Loucy (cell line): ENCODE measurements around the gene FLOT2.

Experiments
- CTCF ChIP-seq: fragments of 200-600 bp; sonication (generic); conservative IDR thresholded peaks from 2 replicates; pipeline ENCODE4 v1.5.1; 2014; ENCODE audit warnings: mild to moderate bottlenecking, antibody characterized with exemption, low read length
- EZH2phosphoT487 ChIP-seq: fragments of 200-600 bp; IDR thresholded peaks from 2 replicates; pipeline ENCODE4 v1.6.1; 2018; ENCODE audit warnings: antibody characterized with exemption, mild to moderate bottlenecking, moderate library complexity, borderline replicate concordance

- TF ChIP-seq CTCF (peak; percentile 69), EZH2phosphoT487 (no peak)
These were observed 18.9 kb upstream of the FLOT2 start for GRCh38 chr17:28916302-28916934.
